ENCODE results near the gene ROBO1.
A peak's percentile ranks its signal among the peaks of the same experiment; 100 is the strongest.

The ROBO1 gene

DNA sequence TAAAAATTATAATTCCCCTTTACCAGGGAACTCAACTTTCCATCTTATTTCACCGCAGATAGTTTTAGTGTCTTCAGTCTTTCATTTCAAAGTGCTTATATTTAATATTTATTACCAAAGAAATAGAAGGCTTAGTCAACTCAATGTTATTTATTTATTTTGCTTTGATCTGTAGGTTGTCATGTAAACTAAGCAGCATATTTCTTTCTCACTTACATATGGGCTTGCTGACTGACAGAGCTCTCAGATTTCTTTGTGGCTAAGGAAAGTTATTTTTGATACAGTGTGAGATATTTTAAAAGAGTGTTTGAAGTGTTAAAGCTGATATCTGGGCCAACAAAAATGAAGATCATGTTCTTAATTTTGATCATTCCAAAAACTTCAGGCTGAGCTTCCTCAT is 331.4 kb downstream of the ROBO1 start:
- no peak for DNase-seq

DNA sequence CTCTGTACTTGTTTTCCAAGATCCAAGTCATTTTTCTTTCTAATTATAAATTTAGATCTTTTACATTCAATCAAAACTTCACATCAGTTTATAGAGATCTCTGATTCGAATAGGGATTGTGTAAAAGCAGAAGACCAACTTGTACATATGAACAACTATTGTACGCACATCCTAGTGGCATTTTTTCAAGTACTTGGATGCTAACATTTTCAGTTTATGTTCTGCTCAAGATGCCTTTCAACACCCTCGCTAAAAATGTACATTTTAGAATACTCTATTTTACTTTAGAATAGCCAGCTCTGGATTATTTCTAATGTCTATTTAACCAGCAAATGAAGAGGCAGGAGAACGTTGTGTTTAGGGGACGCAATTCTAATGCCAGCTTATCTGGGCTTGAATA is 340.7 kb downstream of the ROBO1 start:
- DNase-seq: no peak

DNA sequence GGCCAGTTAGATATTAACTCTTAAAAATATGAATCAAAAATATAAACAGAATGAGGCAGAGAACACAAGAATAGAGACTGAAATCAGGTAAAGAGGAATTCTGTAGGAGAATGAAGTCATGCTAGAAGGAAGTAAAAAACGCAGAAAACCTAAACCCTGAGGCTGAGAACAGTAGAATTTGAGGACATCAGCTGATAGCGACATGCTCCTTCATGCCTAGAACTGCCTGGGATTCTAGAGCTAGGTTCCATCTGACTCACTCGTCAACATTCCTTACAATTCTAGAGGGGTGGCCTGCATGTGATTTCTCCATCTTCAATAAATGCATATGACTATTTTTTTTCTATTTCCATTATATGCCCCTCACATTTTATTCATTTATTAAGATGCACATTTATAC is 343.0 kb downstream of the ROBO1 start:
- no peak for DNase-seq

DNA sequence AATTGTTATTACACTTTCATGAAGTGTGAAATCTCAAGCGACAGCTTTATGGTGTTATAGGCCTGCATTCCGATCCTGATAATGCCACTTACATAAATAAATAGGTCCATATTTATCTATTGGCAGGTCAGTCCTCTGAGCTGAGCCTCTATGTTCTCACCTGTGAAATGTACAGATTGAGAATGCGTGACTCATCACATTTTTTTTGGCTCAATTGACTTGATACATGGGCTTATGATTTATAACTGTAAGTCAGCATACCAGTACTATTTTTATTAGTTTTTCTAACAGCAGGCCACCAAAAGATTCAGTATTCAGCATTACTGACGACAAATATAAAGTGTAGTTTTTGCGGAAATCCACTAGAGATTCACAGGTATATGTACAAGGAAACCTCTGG is 344.4 kb downstream of the ROBO1 start:
- no peak for DNase-seq

DNA sequence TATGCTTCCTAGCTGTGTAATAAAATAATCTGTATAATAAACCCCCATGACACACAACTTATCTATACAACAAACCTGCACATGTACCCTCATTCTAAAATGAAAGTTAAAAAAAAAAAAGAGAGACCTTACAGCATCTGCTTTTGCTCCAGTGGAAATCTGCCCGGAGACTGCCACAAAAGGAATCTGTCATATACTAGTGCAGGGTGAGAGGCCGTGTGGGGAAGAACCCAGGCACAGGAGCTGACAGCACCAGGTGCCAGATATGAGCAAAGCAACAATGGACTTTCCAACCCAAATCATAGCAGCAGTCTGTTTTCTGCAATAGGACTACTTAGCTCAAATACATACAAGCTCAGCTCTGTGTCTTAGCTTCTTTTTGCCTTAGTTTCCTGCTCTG is 346.5 kb downstream of the ROBO1 start:
- DNase-seq: no peak

DNA sequence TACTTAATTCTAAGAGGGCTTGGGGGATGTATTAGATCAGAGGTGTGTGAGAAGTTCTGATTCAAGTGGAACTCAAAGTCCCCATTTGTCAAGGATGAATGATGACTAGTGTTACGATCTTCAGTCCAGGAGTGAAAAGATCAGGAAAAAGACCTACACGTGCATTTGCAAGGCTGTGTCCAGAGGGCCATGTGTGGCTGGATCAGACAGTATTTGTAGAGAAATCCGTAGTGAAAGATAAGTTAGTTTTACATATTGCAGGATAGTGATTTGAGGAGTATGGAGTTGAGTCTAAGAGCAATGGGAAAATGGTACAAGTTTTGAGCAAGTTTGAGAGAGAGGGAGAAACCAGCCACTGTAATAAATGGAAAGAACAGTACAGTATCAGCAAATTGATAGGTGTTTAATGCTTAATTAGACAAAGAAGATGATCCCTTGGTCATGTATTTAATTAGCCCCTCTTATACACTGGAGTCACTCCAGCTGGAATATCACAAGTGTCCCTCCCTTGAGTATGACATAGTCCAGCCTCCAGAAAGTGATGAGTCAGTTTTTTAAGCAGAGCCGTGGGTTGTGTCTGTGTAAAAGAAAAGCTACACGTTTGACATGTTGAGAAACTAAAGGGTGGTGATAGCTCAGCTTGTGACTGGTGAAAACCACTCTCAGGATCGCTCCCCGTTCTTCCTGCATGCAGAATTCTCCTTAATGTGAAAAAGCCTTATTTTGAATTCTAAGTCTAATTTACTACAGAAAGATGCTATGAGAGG is 348.8 kb downstream of the ROBO1 start:
- no peak for DNase-seq

DNA sequence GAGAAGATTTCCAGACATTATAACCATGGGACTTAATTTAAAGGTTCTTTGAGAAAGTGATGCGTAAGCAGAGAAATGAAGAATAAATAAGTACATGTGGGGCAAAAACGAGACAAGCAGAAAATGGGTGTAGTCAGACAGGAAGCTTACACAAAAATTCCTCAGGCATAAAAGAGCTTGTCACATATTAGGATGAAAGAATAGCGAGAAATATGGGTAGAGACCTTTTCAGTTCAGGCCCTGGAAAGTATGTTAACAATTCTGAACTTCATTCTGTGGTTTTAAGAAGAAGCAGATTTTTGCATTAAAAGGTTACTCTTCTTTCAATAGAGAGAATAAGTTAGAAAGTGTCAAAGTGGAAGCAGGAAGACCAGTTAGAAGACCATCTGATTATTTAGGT is 352.4 kb downstream of the ROBO1 start:
- DNase-seq: no peak

DNA sequence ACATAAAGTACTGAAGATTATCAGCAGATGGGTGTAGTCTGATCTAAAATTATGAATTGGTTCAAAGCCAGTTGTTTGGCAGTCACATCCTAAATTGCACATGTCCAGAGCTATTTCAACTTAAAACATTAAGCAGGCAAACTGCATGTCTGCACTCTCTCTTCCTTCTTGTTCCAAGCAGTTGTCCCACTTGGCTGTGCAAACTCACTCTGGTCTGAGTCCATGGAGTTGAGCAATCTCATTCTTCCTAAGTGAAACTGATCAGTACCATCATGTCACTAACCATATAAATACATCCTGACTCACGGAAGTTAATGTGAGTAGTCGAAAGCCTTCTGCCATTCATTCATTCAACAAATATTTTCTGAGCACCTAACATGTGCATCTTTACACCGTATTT is 353.0 kb downstream of the ROBO1 start:
- no peak for DNase-seq

DNA sequence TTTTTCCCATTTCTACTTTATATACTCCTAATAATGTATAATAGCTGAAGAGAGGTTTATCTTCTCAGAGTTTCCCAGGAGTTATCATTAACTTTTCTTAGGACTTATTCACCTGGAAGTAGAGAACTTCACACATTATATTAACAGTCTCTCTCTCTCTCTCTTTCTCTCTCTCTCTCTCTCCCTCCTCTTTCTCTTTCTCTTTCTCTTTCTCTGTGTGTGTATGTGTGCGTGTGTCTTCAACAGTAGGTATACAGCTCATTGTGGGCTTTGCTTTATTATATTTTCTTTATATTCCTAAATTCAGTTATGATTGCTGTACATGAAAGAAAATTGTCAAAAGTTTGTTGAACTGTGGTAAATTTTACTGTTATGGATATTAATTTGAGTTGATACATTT is 353.8 kb downstream of the ROBO1 start:
- no peak for DNase-seq

DNA sequence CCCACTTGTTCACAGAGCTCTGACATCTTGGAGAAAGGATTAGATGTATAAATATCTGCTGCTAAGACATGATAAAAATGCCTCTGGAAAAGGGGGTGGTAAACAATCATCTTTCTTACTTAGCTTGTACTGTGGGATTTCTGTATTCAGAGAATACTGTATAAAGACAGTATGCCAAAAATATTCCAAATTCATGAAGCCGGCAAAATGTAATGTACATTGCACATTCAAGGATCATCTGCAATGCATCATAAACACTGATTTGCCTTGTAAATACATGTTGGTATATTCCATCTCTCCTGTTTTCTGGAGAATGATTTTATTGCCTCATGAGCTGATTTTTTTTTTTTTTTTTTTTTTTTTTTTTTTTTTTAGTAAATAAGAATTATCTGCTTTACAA is 355.3 kb downstream of the ROBO1 start:
- no peak for DNase-seq

DNA sequence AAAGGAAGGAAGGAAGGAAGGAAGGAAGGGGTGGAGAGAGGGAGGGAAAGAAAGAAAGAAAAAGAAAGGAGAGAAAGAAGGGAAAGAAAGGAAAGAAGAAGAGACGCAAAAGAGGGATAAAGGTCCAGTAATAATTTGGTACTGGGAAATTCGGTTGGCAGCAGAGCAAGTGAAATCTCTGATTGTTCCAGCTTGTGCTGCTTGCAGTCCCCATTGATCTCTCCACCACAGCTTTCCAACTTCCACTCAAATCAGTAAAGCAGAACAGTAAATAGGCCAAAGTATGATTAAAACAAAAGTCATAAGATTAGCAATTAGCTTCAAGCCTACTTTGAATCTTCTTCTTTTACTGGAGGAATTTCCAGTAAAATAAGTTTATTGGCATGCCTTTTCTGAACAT is 357.2 kb downstream of the ROBO1 start:
- no peak for DNase-seq

DNA sequence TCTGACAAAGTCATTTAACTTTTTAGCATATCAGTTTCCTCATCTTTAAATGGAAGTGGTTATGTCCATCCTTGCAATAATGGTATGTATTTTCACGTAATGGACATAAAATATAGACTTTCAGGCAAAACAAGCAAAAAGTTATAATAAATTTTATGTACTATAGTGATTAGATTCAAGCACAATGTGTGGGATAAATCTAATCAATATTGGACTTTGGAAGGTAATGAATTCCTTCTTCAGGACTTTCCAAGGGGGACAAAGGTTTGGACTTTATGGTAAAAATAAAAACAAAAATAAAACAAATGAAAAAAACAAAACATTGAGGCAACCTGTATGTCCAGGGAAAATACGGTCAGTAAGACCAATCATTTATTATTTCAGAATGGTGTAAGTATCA is 357.7 kb downstream of the ROBO1 start:
- no peak for DNase-seq

DNA sequence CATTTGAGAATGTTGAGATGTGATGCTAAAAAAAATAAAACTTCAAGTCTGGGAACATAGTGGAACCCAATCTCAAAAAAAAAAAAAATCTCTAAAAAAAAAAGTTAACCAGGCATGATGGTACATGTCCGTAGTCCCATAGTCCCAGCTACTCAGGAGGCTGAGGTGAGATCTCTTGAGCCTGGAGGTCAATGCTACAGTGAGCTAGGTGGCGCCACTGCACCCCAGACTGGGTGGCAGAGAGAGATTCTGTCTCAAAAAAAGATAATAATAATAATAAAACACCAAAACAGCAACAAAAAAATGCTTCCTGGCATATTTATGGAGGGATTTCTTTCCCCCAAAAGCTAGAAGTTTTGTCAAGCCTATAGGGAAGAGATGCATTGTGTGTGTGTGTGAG is 361.6 kb downstream of the ROBO1 start:
- DNase-seq: no peak

DNA sequence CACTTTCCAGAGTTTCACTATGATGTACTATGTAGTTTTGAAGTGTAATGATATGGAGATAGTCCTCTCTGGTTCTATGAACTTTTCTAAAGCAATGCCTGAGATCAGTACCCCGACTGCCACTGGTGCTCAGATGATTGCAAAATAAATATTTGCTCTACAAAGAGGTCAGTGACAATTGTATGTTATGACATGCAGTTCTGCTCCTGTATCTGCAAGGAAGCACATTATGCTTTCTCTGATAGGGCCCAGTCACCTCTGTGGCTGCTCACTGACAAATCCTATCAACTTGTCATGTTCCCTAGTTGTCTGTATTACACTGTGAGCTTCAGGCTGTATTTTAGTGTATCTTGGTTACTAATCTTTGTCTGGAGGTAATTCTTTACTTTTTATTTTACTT is 362.6 kb downstream of the ROBO1 start:
- no peak for DNase-seq

DNA sequence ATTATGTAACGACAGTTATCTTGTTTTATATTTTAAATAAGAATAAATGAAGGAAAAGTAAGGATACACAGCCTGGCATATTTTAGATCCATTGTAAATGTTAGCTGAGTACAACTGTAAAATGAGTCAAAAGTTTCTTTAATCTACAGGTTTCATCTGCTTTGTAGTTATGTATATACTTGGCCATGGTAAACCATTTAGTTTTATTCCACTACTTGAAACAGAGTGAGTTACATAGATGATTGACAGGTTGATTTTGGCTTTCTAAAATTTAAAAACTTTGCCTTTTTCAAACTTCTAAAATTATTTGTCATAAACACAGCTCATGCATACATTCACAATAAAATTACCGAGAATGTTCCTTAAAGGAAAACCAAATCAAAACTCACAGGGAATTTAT is 371.2 kb downstream of the ROBO1 start:
- DNase-seq: no peak

DNA sequence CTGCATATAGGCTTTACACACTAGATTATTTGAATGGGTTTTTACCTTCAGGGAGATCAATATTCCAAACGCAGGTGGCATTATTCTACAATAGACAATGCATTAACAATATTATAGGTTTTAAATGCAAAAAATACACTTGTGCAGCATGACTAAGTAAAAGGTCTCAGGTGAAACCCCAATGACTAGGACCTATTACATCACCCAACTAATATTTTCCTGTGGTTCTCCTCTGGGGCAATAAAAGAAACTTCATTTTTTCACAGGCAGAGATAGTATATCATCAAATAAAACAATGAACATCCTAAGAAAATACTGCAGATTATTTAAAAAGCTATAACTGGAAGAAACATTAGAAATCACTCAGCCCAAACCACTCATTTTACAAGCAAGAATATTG is 375.3 kb downstream of the ROBO1 start:
- DNase-seq: no peak

DNA sequence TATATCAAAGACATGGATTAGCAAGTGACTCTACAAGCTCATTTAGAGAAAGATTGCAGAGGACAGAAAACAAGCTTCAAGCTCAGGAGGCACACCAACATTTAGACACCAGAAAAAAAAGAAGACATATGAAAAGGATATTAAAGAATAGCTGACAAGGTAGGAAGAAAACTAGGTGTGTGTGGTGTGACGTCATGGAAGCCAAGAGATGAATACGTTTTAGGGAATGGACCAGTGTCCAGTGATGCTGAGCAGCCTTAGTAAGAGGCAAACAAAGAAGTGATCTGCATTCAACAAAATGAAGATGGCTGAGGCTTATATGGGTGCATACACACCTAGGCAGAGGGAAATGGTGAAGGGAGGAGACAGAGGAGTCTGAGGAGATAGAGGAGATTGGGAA is 377.4 kb downstream of the ROBO1 start:
- DNase-seq: no peak

DNA sequence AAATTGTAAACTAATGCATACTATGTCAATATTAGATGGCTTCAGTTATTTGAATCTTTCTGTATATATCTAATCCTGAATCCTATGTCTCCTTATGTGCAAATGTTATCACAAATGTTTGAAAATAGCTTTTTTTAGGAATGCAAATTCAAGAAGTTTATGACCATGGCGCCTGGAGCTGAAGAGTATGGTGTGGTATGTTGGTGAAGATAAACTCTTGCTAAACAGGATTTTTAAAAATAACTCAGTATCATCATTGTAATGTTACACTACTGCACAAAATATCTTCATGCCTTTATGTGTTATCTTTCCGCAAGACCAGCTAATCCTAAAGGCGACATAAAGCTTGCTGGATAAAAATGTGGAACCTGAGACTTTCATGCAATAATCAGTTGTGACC is 382.6 kb downstream of the ROBO1 start:
- no peak for DNase-seq

DNA sequence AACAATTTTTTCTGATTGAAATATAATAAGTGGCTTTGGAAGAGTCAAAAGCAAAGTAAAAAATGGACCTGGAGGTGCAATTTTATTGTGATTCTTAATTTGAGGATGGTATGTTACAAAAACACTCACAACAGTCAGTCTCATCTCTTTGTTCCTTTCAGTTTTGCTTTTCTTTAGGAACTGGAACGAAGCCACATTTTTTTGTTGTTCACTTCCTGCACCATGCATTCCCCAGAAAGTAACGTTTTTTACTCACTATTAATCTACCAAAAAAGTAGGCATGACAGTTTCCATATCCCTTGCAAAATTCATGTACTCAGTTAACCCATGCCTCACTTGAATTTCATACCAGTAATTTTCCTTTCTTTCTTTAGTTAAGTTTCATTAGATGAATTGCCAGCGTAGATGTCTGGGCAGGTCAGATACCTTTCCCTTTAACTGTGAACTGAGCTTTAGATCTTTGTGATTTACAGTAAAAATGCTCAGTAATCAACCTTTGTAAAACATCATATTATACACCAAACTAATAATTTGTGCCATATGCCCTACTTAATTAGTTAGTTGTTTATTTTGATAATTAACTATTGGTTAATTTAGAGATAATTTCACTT is 384.3 kb downstream of the ROBO1 start:
- DNase-seq: no peak

DNA sequence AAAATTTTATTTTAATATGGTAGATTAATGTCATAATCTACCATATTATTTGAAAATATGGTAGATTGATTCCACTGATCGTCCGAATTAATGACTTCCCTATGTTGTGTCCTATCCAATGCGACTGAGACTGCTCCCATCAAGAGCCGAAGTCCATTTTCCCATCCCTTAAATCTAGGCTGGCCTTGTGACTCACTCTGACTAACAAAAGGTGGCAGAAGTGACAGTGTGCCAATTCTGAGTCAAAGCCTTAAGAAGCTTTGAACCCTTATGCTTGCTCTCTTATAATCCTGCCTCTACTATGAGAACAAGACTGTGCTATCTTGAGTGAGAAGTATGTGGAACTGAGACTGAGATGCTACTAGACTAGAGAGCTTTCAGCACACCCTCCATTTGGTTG is 387.2 kb downstream of the ROBO1 start:
- no peak for DNase-seq

DNA sequence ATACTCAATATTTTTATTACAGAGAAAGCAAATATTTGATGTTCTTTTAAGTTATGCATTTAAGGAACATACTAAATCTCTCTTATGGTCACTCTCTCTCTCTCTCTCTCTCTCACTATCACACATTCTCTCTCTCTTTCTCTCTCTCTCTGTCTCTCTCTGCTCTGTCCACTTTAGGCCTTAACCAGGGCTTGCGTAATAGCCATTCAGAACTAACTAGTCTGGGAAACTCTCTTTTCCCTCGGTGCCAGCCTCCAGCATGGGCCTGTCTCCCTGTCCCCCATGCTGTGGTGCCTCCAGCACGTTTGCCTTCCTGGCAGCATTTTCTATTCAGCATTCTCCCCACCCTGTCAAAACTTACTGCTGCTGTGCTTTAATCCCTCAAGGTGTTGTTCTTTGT is 389.7 kb downstream of the ROBO1 start:
- no peak for DNase-seq

DNA sequence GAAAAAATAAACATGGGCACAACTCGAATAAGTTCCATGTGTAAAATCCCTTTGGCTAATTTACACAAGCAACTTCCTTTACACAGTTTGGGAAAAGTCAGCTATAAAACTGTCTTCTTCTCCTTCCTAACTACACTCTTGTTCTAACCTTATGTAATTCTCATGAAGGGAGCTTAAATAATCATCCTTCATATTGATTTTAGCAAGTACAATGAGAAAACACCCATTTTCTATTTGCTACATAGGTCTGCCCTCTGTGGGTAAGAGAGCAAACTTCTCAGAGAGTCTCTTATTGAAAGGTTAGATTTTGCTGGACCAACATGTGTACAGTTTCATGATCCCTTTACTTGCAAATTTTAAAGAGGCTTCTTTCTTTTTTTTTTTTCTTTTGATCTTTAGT is 398.5 kb downstream of the ROBO1 start:
- DNase-seq: peak; percentile 4

DNA sequence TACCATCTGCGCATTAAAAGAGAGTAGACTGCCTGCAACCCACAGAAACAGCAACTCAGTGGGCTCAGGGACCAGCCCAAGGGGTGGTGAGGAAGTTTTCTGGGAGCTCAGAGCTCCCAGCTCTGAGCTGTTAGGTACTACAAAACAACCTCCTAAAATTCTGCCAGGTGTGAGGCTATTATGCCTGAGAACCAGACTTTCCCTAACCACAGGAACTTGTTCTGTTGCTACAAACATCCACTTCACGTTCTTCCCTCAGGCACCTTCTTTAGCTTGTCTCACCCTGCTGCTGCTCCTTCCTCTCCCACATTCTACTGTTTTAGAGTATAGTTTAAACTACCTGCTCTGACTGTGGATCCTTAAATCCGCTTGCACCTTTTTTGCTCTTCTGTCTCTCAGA is 399.4 kb downstream of the ROBO1 start:
- no peak for DNase-seq

DNA sequence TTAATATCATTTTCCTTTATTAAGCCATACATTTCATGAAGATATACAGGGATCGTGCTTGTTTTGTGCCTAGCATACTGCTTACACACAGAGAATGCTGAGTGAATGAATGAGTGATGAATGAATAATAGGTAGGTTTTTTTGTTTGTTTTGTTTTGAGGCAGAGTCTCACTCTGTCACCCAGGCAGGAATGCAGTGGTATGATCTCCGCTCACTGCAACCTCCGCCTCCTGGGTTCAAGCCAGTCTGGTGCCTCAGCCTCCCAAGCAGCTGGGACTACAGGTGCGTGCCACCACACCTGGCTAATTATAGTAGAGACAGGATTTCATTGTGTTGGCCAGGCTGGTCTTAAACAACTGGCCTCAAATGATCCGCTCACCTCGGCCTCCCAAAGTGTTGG is 400.0 kb downstream of the ROBO1 start:
- no peak for DNase-seq

DNA sequence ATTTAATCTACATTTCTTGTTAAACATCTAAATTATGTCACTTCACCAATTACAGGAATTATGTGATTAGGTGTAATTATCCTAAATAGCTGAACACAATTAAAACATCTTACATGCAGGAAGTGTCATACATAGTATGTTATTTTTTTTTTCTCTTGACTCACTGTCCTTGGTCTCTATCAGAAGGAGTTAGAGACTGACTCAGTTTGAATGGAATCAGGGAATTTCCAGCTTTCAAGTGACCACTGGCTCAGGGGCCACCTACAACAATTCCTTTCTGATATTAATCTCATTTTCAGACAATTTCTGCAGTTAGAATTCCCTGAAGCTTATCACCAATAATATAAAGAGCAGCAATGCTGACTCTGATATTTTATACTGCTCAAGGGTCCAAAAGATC is 400.7 kb downstream of the ROBO1 start:
- no peak for DNase-seq
